BE2C (cell line): ENCODE results near the gene SNX8.
A peak's percentile ranks its signal among the peaks of the same experiment; 100 is the strongest.

Source experiments
- DNase-seq: peaks from one replicate; pipeline ENCODE4 v3.0.0-alpha.2; 2020
- H3K27me3 ChIP-seq: fragments of 250-450 bp; sonication (Bioruptor Pico); 2 replicates; pipeline ENCODE4 v1.5.1; 2020; ENCODE audit warnings: mild to moderate bottlenecking
- H3K36me3 ChIP-seq: fragments of 250-450 bp; sonication (Bioruptor Pico); 2 replicates; pipeline ENCODE4 v1.5.1; 2020; ENCODE audit warnings: mild to moderate bottlenecking
- H3K4me1 ChIP-seq: fragments of 250-450 bp; sonication (Bioruptor Pico); 2 replicates; pipeline ENCODE4 v1.5.1; 2020
- H3K4me3 ChIP-seq: 2 replicates; pipeline ENCODE4 v1.5.1; 2011; ENCODE audit warnings: low read depth, low read length
- H3K9me3 ChIP-seq: fragments of 250-450 bp; sonication (Bioruptor Pico); 2 replicates; pipeline ENCODE4 v1.5.1; 2020
- CTCF ChIP-seq: IDR thresholded peaks from 2 replicates; pipeline ENCODE4 v1.5.1; 2012; ENCODE audit warnings: mild to moderate bottlenecking, low read depth, low read length

The SNX8 gene

GRCh38 chr7:2209146-2209960, 104.9 kb downstream of the SNX8 start:
- DNase-seq, result peak; percentile 88
- Histone ChIP-seq H3K4me1 (no peaks in the 10 kb centered on the region), H3K9me3 (no peaks in the 10 kb centered on the region), H3K36me3 (peaks cover 52% of the 10 kb centered on the region), H3K27me3 (no peaks in the 10 kb centered on the region), H3K4me3 (no peak overlapping the region)
- peak; percentile 88 for TF ChIP-seq CTCF

- Histone ChIP-seq H3K4me1 (peaks cover 4% of the 10 kb centered on the region; the same call in 1 of the 2 replicates), H3K27me3 (no peaks in the 10 kb centered on the region), H3K4me3 (no peak overlapping the region), H3K36me3 (peaks cover 48% of the 10 kb centered on the region), H3K9me3 (no peaks in the 10 kb centered on the region)
- no peak for TF ChIP-seq CTCF
- no peak for DNase-seq
These were observed 105.5 kb downstream of the SNX8 start for GRCh38 chr7:2208712-2209111.

- DNase-seq, result no peak
- peaks cover 31% of the 10 kb centered on the region for H3K36me3 ChIP-seq
These were observed 109.0 kb downstream of the SNX8 start for GRCh38 chr7:2205036-2205780.

GRCh38 chr7:2204446-2204845, 109.8 kb downstream of the SNX8 start:
- no peak for DNase-seq
- H3K9me3 ChIP-seq, result no peaks in the 10 kb centered on the region
- peaks cover 38% of the 10 kb centered on the region for H3K36me3 ChIP-seq
- no peak for TF ChIP-seq CTCF
- no peak overlapping the region for H3K4me3 ChIP-seq
- H3K4me1 ChIP-seq, result peaks cover 5% of the 10 kb centered on the region; the same call in 1 of the 2 replicates
- H3K27me3 ChIP-seq, result no peaks in the 10 kb centered on the region

More at GRCh38 chr7:2205036-2205780, 109.0 kb downstream of the SNX8 start:
- Histone ChIP-seq H3K9me3 (no peaks in the 10 kb centered on the region), H3K4me3 (no peak overlapping the region), H3K4me1 (peaks cover 5% of the 10 kb centered on the region; the same call in 1 of the 2 replicates), H3K27me3 (no peaks in the 10 kb centered on the region)
- TF ChIP-seq CTCF, result no peak

- Histone ChIP-seq H3K9me3 (no peaks in the 10 kb centered on the region), H3K4me3 (no peak overlapping the region), H3K27me3 (no peaks in the 10 kb centered on the region), H3K4me1 (peaks cover 5% of the 10 kb centered on the region; the same call in 1 of the 2 replicates), H3K36me3 (peaks cover 39% of the 10 kb centered on the region)
- DNase-seq, result no peak
- no peak for TF ChIP-seq CTCF
These were observed 110.4 kb downstream of the SNX8 start for GRCh38 chr7:2203766-2204300.
